GM23248 (cell line): Measurements from ENCODE around the gene ERLEC1.

ENCODE experiments used
- EZH2 ChIP-seq: fragments of 200-600 bp; sonication (generic); IDR thresholded peaks from 2 replicates; pipeline ENCODE4 v1.6.1; 2018; ENCODE audit warnings: antibody characterized with exemption, mild to moderate bottlenecking; ENCODE audit not compliant: insufficient read depth, poor library complexity, severe bottlenecking
- EZH2phosphoT487 ChIP-seq: fragments of 200-600 bp; sonication (generic); IDR thresholded peaks from 2 replicates; pipeline ENCODE4 v1.6.1; 2018; ENCODE audit warnings: antibody characterized with exemption, moderate library complexity, mild to moderate bottlenecking, low read depth; ENCODE audit not compliant: insufficient read depth

- TF ChIP-seq EZH2 = no peak
- no peak for TF ChIP-seq EZH2phosphoT487
Observed at GRCh38 chr2:53768242-53768542, 18.7 kb upstream of the ERLEC1 start.
